A549 (cell line): Measurements from ENCODE around the gene OSTF1.

Experiments used
- CTCF ChIP-seq: fragments of >200 bp; sonication (Bioruptor Twin); formaldehyde crosslinking; IDR thresholded peaks from 3 replicates; pipeline ENCODE4 v1.5.1; 2016
- SMC3 ChIP-seq: fragments of >200 bp; sonication (Bioruptor Twin); formaldehyde crosslinking; IDR thresholded peaks from 3 replicates; pipeline ENCODE4 v1.6.1; 2018; ENCODE audit warnings: inconsistent platforms

GRCh38 chr9:75106857-75107256 is 18.5 kb downstream of the OSTF1 start:
- TF ChIP-seq CTCF (no peak), SMC3 (no peak)
